B cell (primary cell): ENCODE measurements around the gene DLG2.

Experiments used
- CTCF ChIP-seq: fragments of 200-600 bp; IDR thresholded peaks from one replicate; pipeline ENCODE4 v1.8.0; 2022; ENCODE audit warnings: antibody characterized with exemption, mild to moderate bottlenecking
- EZH2 ChIP-seq: IDR thresholded peaks from 2 replicates; pipeline ENCODE4 v1.6.1; 2012; ENCODE audit warnings: borderline replicate concordance, low read depth, mild to moderate bottlenecking, moderate library complexity, low read length; ENCODE audit not compliant: insufficient read depth, poor library complexity, severe bottlenecking

- no peak for TF ChIP-seq EZH2
- TF ChIP-seq CTCF, result no peak
Measured at GRCh38 chr11:85541683-85542082, 85.5 kb downstream of the DLG2 start.
